GM19025 (cell line): ENCODE measurements around the gene TAOK3.
"Not testable (repeated sequence)": the region's sequence is repeated elsewhere in the genome, so short reads cannot be mapped to it uniquely, and the experiment has no call there.

Source experiments
- ATAC-seq: cut with Tn5 transposase; IDR thresholded peaks from one replicate; pipeline ENCODE4 v1.9.1; 2021; ENCODE audit warnings: mild to moderate bottlenecking, low read depth, moderate library complexity; ENCODE audit not compliant: unreplicated experiment

The TAOK3 gene

GRCh38 chr12:118307069-118307954 lies 65.4 kb downstream of the TAOK3 start:
- ATAC-seq: peak; percentile 73

GRCh38 chr12:118304093-118304492 lies 68.6 kb downstream of the TAOK3 start:
- no peak for ATAC-seq

GRCh38 chr12:118302053-118302452 lies 70.7 kb downstream of the TAOK3 start:
- no peak for ATAC-seq

GRCh38 chr12:118299791-118300460 lies 72.8 kb downstream of the TAOK3 start:
- ATAC-seq: no peak

GRCh38 chr12:118297284-118297683 lies 75.4 kb downstream of the TAOK3 start:
- ATAC-seq: no peak

- ATAC-seq: no peak
Measured at GRCh38 chr12:118292836-118293235, 79.9 kb downstream of the TAOK3 start.

GRCh38 chr12:118290130-118290529 lies 82.6 kb downstream of the TAOK3 start:
- ATAC-seq: no peak

GRCh38 chr12:118288174-118288573 lies 84.5 kb downstream of the TAOK3 start:
- ATAC-seq: no peak

- ATAC-seq: no peak
Measured at GRCh38 chr12:118287728-118288127, 85.0 kb downstream of the TAOK3 start.

GRCh38 chr12:118282767-118283166 lies 89.9 kb downstream of the TAOK3 start:
- ATAC-seq: no peak

GRCh38 chr12:118278288-118278687 lies 94.4 kb downstream of the TAOK3 start:
- ATAC-seq: not testable (repeated sequence)

- no peak for ATAC-seq
Measured at GRCh38 chr12:118274066-118274465, 98.6 kb downstream of the TAOK3 start.

- ATAC-seq: no peak
Measured at GRCh38 chr12:118271770-118272417, 100.8 kb downstream of the TAOK3 start.

- ATAC-seq: no peak
Measured at GRCh38 chr12:118271183-118271582, 101.5 kb downstream of the TAOK3 start.

GRCh38 chr12:118269806-118270205 lies 102.9 kb downstream of the TAOK3 start:
- ATAC-seq: no peak

- no peak for ATAC-seq
Measured at GRCh38 chr12:118259079-118259478, 113.6 kb downstream of the TAOK3 start.

GRCh38 chr12:118256352-118256751 lies 116.4 kb downstream of the TAOK3 start:
- no peak for ATAC-seq

GRCh38 chr12:118249547-118249946 lies 123.2 kb downstream of the TAOK3 start:
- ATAC-seq: no peak

GRCh38 chr12:118245886-118246285 lies 126.8 kb downstream of the TAOK3 start:
- ATAC-seq: not testable (repeated sequence)

- no peak for ATAC-seq
Measured at GRCh38 chr12:118238888-118239287, 133.8 kb downstream of the TAOK3 start.

GRCh38 chr12:118237908-118238307 lies 134.8 kb downstream of the TAOK3 start:
- ATAC-seq: no peak
